GM12872 (cell line): Measurements from ENCODE around the gene KRTAP10-11.

Experiments
- TF ChIP-seq, protein P1 (sequence below): IDR thresholded peaks from 3 replicates; pipeline ENCODE4 v1.5.1; 2011; ENCODE audit warnings: low read depth, mild to moderate bottlenecking, low read length, moderate library complexity; ENCODE audit not compliant: insufficient read depth

The KRTAP10-11 gene

GRCh38 chr21:44603109-44603875 lies 42.9 kb upstream of the KRTAP10-11 start:
- TF ChIP-seq, protein P1, sequence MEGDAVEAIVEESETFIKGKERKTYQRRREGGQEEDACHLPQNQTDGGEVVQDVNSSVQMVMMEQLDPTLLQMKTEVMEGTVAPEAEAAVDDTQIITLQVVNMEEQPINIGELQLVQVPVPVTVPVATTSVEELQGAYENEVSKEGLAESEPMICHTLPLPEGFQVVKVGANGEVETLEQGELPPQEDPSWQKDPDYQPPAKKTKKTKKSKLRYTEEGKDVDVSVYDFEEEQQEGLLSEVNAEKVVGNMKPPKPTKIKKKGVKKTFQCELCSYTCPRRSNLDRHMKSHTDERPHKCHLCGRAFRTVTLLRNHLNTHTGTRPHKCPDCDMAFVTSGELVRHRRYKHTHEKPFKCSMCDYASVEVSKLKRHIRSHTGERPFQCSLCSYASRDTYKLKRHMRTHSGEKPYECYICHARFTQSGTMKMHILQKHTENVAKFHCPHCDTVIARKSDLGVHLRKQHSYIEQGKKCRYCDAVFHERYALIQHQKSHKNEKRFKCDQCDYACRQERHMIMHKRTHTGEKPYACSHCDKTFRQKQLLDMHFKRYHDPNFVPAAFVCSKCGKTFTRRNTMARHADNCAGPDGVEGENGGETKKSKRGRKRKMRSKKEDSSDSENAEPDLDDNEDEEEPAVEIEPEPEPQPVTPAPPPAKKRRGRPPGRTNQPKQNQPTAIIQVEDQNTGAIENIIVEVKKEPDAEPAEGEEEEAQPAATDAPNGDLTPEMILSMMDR, result no peak

- TF ChIP-seq, protein P1, result no peak
These were observed 42.3 kb upstream of the KRTAP10-11 start for GRCh38 chr21:44603911-44604310.

GRCh38 chr21:44606495-44606894 lies 39.7 kb upstream of the KRTAP10-11 start:
- TF ChIP-seq, protein P1, result no peak

DNA sequence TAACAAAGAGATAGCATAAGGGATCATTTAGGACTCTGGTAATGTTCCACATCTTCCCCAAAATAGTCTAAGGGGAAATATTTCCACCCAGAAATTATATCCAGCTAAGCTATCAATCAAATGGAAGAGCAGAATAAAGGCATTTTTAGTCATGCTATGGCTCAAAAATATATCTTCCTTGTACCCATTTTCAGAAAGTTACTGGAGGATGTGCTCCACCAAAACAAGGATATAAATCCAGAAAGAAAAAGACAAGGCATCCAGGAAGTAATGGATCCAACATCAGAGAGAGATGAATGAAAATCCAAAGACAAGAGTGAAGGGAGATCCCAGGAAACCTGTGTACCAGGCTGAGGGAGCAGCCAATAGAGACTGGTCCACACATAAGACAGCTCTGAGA lies 37.0 kb upstream of the KRTAP10-11 start:
- TF ChIP-seq, protein P1, result no peak

- TF ChIP-seq, protein P1, result no peak
These were observed 34.7 kb upstream of the KRTAP10-11 start for GRCh38 chr21:44611551-44611950.

DNA sequence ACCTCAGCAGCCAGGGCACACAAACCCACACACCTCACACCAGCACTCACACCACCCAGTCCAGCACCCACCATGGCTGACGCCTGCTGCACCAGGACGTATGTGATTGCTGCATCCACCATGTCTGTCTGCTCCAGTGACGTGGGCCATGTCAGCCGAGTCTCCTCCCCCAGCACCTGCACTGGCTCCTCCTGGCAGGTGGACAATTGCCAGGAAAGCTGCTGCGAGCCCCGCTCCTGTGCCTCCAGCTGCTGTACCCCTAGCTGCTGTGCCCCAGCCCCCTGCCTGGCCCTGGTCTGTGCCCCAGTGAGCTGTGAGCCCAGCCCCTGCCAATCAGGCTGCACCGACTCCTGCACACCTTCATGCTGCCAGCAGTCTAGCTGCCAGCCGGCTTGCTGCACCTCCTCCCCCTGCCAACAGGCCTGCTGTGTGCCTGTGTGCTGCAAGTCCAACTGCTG lies 34.2 kb upstream of the KRTAP10-11 start, which contains the start of gene KRTAP10-8:
KRTAP10-8 (plus strand) TSS at position 51 of the 458 bp plus-strand sequence; CDS start at position 73, 22 bp downstream.
- TF ChIP-seq, protein P1, result no peak

GRCh38 chr21:44612669-44613229 lies 33.5 kb upstream of the KRTAP10-11 start:
- TF ChIP-seq, protein P1, result no peak
